HEK293T (cell line): Measurements from ENCODE around the gene NHEJ1.
"Not testable (repeated sequence)": the region's sequence is repeated elsewhere in the genome, so short reads cannot be mapped to it uniquely, and the experiment has no call there.

Experiments used
- BHLHE40 ChIP-seq: fragments of 450-650 bp; IDR thresholded peaks from 2 replicates; pipeline ENCODE4 v1.6.1; 2016; ENCODE audit warnings: mild to moderate bottlenecking, moderate library complexity, borderline replicate concordance
- ELF4 ChIP-seq: fragments of 450-650 bp; IDR thresholded peaks from 2 replicates; pipeline ENCODE4 v1.6.1; 2017; ENCODE audit warnings: antibody characterized with exemption
- FOXM1 ChIP-seq: fragments of 450-650 bp; IDR thresholded peaks from 2 replicates; pipeline ENCODE4 v1.6.1; 2017; ENCODE audit warnings: mild to moderate bottlenecking, borderline replicate concordance
- LEF1 ChIP-seq: fragments of 450-650 bp; IDR thresholded peaks from 2 replicates; pipeline ENCODE4 v1.6.1; 2017; ENCODE audit warnings: mild to moderate bottlenecking, borderline replicate concordance
- NFRKB ChIP-seq: fragments of 450-650 bp; IDR thresholded peaks from 2 replicates; pipeline ENCODE4 v1.6.1; 2016; ENCODE audit warnings: mild to moderate bottlenecking, moderate library complexity
- SUZ12 ChIP-seq: fragments of 450-650 bp; IDR thresholded peaks from 2 replicates; pipeline ENCODE4 v1.6.1; 2016; ENCODE audit warnings: mild to moderate bottlenecking

DNA sequence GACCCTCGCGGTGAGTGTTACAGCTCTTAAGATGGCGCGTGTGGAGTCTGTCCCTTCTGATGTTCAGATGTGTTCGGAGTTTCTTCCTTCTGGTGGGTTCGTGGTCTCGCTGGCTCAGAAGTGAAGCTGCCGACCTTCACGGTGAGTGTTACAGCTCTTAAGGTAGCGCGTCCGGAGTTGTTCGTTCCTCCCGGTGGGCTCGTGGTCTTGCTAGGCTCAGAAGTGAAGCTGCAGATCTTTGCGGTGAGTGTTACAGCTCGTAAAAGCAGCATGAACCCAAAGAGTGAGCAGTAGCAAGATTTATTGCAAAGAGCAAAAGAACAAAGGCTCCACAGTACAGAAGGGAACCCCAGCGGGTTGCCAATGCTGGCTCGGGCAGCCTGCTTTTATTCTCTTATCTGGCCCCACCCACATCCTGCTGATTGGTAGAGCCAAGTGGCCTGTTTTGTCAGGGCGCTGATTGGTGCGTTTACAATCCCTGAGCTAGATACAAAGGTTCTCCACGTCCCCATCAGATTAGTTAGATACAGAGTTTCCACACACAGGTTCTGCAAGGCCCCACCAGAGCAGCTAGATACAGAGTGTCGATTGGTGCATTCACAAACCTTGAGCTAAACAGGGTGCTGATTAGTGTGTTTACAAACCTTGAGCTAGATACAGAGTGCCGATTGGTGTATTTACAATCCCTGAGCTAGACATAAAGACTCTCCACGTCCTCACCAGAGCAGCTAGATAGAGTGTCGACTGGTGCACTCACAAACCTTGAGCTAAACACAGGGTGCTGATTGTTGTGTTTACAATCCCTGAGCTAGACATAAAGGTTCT, 40.1 kb upstream of the NHEJ1 start:
- TF ChIP-seq ELF4 (peak; percentile 50; the same call in 1 of the 2 replicates), LEF1 (peak; percentile 81; the same call in 1 of the 2 replicates)
- TF ChIP-seq NFRKB, SUZ12, FOXM1, BHLHE40: not testable (repeated sequence)
